Activated naive CD8-positive, alpha-beta T cell (primary cell): ENCODE results near the gene COX5B.
"Not testable (repeated sequence)": the region's sequence is repeated elsewhere in the genome, so short reads cannot be mapped to it uniquely, and the experiment has no call there.

Experiments
- H3K27ac Mint-ChIP-seq: one replicate; pipeline ENCODE4 v1.8.0; 2021; ENCODE audit warnings: mixed read lengths
- H3K27me3 Mint-ChIP-seq: one replicate; pipeline ENCODE4 v1.8.0; 2021; ENCODE audit warnings: mixed read lengths
- H3K36me3 Mint-ChIP-seq: one replicate; pipeline ENCODE4 v1.8.0; 2021; ENCODE audit warnings: mixed read lengths
- H3K4me1 Mint-ChIP-seq: one replicate; pipeline ENCODE4 v1.8.0; 2021; ENCODE audit warnings: low read depth, mixed read lengths
- H3K4me3 Mint-ChIP-seq: one replicate; pipeline ENCODE4 v1.8.0; 2021; ENCODE audit warnings: mild to moderate bottlenecking, mixed read lengths
- H3K9me3 Mint-ChIP-seq: one replicate; pipeline ENCODE4 v1.8.0; 2021; ENCODE audit warnings: low read depth, mixed read lengths

The COX5B gene

DNA sequence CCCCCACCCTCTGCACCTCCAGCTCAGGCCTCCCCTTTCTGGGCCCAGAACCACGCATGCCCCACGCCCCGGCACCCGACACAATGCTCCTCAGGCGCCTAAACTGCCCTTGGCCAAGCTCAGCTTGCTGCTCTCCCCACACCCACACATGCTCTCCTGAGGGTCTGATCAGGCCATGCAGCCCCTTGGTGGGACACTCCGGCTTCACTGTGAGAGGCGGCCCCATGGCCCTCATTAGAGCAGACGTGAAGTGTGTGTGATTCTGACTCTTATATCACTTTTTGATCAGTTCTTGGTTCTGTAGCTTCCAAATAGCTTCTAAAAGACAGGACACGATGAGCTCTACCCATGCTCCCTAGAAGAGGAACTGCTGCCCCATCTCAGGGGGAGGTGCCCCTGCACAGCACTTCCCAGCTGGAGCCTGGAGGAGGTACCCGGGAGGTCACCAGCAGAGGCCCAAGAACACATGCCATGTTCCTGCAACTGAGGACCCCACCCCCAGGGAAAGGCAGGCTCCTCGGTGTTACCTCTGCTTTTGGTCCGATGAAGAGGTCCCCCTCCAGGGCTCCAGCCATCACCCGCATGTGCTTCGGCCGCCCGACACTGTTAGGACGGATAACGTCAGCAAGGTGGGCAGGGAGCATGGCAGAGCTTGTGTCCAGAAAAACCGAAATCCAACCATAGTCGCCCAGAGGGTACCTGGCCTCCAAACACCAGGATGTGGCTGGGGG, 14.3 kb downstream of the COX5B start:
- peaks cover under 1% of the 10 kb centered on the region for H3K36me3 Mint-ChIP-seq
- no peaks in the 10 kb centered on the region for H3K9me3 Mint-ChIP-seq
- H3K4me3 Mint-ChIP-seq: no peak overlapping the region

DNA sequence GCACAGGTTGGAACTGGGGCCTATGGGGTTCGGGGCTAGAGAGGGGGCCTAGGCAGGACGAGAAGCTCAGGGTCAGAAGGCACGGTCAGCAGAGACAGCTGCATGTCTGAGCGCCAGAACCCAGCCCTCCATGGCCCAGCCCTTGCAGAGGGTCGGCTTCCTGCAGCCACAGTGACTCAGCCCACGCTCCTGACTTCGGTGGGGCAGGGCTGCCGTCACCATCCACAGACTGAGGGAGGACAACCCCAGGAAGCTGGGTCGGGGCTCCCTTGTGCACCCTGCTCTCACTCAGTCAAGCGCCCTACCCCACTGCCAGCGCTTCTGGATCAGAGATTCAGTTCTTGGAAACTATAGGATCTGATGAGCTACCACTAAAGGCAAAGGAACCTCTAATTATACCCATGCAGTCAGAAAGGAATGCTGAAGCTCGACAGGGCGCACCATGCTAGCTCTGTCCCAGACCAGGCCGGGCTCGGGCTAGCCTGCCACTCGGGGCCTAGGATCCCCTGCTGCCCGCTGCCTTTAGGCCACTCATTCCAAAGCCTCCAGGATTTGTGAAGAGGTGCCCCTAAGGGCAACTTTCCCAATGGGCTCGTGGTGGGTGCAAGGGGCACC, 15.0 kb downstream of the COX5B start:
- no peaks in the 10 kb centered on the region for H3K9me3 Mint-ChIP-seq
- no peaks in the 10 kb centered on the region for H3K27me3 Mint-ChIP-seq
- peak overlapping the region; percentile 96 for H3K4me3 Mint-ChIP-seq
- no peaks in the 10 kb centered on the region for H3K36me3 Mint-ChIP-seq
- peaks cover 25% of the 10 kb centered on the region for H3K4me1 Mint-ChIP-seq
- no peak overlapping the region for H3K27ac Mint-ChIP-seq

More for the DNA sequence above, 14.3 kb downstream of the COX5B start:
- no peaks in the 10 kb centered on the region for H3K27me3 Mint-ChIP-seq
- H3K4me1 Mint-ChIP-seq: peaks cover 24% of the 10 kb centered on the region
- H3K27ac Mint-ChIP-seq: peak overlapping the region; percentile 34

DNA sequence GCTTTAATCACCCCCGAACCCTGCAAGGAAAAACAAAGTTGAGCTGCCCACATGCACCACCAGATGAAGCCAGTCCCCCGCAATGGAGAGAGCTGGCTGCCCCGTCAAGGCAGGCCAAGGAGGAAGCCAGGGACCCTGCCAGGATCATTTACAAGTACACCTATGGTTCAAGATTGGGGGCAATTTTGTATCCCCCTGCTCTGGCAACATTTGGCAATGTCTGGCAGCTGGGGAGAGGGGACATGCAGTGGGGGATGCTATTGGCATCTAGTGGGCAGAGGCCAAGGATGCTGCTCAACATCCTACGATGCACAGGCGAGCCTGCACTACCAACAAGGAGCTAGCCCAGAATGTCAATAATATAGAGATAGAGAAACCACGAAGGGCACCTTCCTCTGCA, 16.1 kb downstream of the COX5B start:
- peaks cover 27% of the 10 kb centered on the region for H3K4me1 Mint-ChIP-seq

DNA sequence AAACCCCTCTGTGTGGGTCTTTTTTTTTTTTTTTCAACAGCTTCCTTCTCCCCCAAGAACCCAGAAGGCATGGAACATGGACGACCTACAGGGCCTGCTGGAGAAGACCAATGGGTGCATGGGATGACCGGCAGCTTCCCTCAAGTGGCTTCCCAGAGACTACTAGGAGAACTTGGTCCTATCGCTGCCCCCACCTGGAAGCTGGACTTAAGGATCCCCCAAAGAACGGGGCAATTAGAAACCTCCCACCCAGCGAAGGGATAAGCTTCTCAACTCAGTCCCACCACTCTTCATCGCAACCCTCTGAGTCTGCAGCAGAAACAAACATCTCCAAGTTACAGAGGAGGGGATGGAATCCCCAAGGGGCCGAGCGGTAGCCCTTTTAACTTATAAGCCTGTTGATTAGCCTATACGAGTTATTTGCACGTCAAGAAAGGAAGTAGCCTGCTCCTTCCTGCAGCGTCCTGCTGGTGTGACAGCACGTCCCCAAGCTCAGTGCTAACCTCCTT, 16.6 kb downstream of the COX5B start:
- H3K9me3 Mint-ChIP-seq: no peaks in the 10 kb centered on the region
- H3K4me1 Mint-ChIP-seq: peaks cover 27% of the 10 kb centered on the region
- peaks cover 2% of the 10 kb centered on the region for H3K36me3 Mint-ChIP-seq
- peak overlapping the region; percentile 96 for H3K4me3 Mint-ChIP-seq
- no peaks in the 10 kb centered on the region for H3K27me3 Mint-ChIP-seq
- peak overlapping the region; percentile 100 for H3K27ac Mint-ChIP-seq

More for the DNA sequence above, 16.1 kb downstream of the COX5B start:
- H3K27me3 Mint-ChIP-seq: no peaks in the 10 kb centered on the region
- peaks cover 2% of the 10 kb centered on the region for H3K36me3 Mint-ChIP-seq
- H3K9me3 Mint-ChIP-seq: no peaks in the 10 kb centered on the region
- H3K4me3 Mint-ChIP-seq: peak overlapping the region; percentile 96
- H3K27ac Mint-ChIP-seq: peak overlapping the region; percentile 100

DNA sequence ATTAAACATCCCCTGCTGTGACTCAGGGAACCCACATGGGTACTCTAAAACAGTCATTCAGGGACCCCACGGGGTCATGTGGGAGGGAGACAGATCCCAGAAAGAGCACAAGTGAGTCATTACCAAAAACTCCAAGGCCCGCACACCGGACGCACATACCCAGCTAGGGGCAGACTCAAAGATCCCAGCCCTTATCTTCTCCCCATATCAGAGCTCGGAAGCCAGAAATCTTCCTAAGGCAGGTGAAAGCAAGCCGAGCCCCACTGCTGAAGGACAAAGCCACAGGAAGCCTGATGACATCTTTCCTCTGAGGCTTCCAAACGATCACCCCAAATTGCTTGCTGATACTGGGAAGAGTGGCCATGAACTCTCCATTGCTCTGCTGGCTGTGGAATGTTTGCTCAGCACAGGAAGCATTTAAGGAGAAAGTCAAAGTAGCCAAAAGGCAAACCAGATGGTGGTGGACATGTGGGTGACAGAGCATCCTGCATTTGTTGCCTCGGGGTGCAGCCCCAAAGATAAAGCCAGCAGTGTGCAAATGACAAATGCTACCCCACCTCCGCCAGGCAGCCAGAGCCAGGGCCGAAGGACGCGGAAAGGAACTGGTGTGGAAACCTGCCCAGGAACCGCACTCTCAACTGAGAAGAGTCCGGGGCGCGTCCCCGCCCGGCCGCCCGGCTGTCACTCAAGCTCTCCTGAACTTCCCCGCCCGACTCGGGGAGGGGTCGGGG, 17.2 kb downstream of the COX5B start:
- no peaks in the 10 kb centered on the region for H3K9me3 Mint-ChIP-seq
- peak overlapping the region; percentile 96 for H3K4me3 Mint-ChIP-seq
- peaks cover 27% of the 10 kb centered on the region for H3K4me1 Mint-ChIP-seq
- H3K36me3 Mint-ChIP-seq: peaks cover 4% of the 10 kb centered on the region
- H3K27ac Mint-ChIP-seq: peak overlapping the region; percentile 100
- H3K27me3 Mint-ChIP-seq: no peaks in the 10 kb centered on the region

DNA sequence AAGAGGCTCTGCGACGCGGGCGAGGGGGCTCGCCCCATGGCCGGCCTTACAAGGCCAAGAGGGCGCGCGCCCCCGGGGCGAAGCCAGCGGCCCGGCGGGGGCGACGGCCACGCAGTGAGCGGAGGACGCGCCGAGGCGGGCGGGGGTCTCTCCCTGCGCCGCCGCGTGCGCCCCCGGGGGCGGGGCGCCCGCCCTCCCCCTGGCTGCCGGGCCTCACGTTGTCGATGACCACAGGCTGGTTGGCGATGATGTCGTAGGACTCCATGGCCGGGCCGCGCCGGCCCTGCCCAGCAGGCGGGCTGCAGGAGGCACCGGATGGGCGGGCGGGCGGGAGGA, 17.7 kb downstream of the COX5B start:
- Mint-ChIP-seq H3K4me1 (peaks cover 27% of the 10 kb centered on the region), H3K9me3 (no peaks in the 10 kb centered on the region), H3K4me3 (peak overlapping the region; percentile 96), H3K36me3 (peaks cover 4% of the 10 kb centered on the region), H3K27me3 (no peaks in the 10 kb centered on the region), H3K27ac (no peak overlapping the region)

DNA sequence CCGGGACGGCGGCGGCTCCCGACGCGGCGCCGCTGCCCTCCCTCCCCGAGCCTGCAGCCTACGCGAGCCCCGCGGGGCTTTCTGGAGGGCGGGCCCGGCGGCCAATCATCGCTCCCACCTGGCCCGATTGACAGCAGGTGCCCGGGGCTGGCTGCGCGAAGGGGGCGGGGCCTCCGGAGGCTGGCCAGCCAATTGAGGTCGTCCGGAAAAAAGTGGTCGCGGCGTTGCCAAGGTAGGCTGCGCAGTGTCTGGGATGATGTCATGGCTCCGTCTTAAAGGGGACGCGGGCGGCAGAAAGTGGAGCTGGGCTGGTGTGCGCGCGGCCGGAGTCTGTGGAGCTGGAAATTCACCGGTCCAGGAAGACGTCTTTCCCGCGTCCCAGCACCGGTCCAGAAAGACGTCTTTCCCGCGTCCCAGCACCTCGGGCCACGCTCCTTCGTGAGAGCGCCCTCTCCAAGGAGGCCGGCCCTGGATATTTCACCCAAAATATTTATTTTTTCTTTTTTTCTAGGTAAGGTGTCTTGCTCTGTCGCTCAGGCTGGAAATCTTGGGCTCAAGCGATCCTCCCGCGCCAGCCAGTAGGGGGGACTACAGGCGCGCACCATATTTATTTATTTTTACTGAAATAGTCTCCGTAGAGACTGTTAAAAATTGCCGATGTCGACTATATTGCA, 18.2 kb downstream of the COX5B start, which contains the start of gene ACTR1B:
TSS of gene ACTR1B (minus strand) at position 83 of the 674 bp plus-strand sequence. CDS start 154 bp downstream, outside the sequence.
- Mint-ChIP-seq H3K4me1 (peaks cover 27% of the 10 kb centered on the region), H3K27ac (peak within 1 kb of the TSS; percentile 100), H3K4me3 (peak within 1 kb of the TSS; percentile 96), H3K27me3 (no peaks in the 10 kb centered on the region), H3K9me3 (no peaks in the 10 kb centered on the region), H3K36me3 (peaks cover 4% of the 10 kb centered on the region)

DNA sequence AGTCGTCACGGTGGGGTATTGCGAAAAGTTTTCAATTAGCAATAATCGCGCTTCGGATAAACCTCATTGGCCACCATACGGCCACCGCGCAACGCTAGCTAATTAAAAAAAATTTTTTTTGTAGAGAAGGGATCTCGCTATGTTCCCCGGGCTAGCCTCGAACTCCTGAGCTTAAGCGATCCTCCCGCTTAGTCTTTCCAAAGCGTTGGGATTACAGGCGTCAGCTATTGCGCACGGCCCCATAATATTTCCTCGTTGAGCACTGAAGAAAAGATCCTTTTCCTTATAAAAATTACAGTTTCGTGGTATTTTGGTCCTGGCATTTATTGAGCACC, 18.7 kb downstream of the COX5B start:
- Mint-ChIP-seq H3K4me3 (peak overlapping the region; percentile 93), H3K27me3 (no peaks in the 10 kb centered on the region), H3K27ac (peak overlapping the region; percentile 95), H3K9me3 (no peaks in the 10 kb centered on the region), H3K36me3 (peaks cover 4% of the 10 kb centered on the region), H3K4me1 (peaks cover 27% of the 10 kb centered on the region)

DNA sequence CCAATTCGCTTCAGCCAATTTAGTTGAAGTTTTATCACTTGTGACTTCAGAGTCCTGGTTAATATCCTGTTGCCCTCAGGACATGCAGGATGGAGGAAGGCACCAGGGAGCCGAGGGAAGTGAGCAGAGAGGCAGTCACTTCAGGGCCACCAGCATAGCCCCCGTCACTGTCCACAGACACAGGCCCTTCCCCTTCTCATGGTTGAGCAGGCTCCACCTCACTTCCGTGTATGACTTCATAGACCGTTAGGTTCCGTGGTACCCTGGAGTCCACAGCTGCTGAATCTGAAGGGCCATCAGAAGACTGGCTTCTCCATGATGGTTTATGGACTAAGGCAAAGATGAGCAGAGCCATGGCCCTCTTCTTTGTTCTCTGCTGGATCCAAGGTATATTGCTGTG, 23.6 kb downstream of the COX5B start, which contains the start of gene C2orf92:
TSS of gene C2orf92 (plus strand) at position 266 of the 400 bp plus-strand sequence. CDS start at position 342, 76 bp downstream.
- Mint-ChIP-seq H3K36me3 (peaks cover 4% of the 10 kb centered on the region), H3K27me3 (no peaks in the 10 kb centered on the region), H3K27ac (no peak within 1 kb of the TSS), H3K4me3 (no peak within 1 kb of the TSS), H3K9me3 (no peaks in the 10 kb centered on the region), H3K4me1 (peaks cover 23% of the 10 kb centered on the region)

DNA sequence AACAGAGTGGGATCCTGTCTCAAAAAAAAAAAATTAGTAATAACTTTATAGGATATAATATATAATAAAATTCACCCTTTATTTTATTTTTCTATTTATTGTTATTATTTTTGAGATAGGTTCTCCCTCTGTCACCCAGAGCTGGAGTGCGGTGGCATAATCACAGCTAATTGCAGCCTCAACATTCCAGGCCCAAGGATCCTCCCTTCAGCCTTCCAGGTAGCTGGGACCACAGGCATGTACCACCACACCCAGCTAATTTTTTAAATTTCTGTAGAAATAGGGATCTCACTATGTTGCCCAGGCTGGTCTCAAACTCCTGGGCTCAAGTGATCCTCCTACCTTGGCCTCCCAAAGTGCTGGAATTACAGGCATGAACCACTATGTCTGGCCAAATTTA, 24.6 kb downstream of the COX5B start:
- Mint-ChIP-seq H3K27me3 (no peaks in the 10 kb centered on the region), H3K4me3 (no peak overlapping the region), H3K27ac (no peak overlapping the region), H3K9me3 (no peaks in the 10 kb centered on the region), H3K36me3 (peaks cover 4% of the 10 kb centered on the region), H3K4me1 (peaks cover 16% of the 10 kb centered on the region)

DNA sequence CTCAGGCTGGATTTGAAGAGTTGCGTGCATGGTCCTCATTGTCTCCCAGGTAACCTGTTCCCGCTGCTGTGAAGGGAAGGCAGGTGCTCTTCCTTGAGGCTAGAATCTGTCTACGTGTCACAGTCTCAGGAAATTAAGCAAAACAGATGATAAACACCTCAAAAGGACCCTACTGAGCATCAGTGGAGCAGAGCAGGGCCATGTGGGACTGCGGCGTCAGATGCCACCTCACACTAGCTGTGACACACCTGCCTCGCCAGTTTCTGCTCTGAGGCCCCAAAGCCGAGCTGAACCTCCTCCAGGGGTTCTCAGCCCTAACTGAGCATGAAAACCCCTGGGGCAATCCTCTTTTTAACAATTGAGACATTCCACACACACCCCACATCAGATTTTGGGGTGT, 25.7 kb downstream of the COX5B start:
- no peaks in the 10 kb centered on the region for H3K9me3 Mint-ChIP-seq
- H3K27me3 Mint-ChIP-seq: no peaks in the 10 kb centered on the region
- H3K27ac Mint-ChIP-seq: no peak overlapping the region
- H3K4me3 Mint-ChIP-seq: no peak overlapping the region
- peaks cover 16% of the 10 kb centered on the region for H3K4me1 Mint-ChIP-seq
- peaks cover 4% of the 10 kb centered on the region for H3K36me3 Mint-ChIP-seq

DNA sequence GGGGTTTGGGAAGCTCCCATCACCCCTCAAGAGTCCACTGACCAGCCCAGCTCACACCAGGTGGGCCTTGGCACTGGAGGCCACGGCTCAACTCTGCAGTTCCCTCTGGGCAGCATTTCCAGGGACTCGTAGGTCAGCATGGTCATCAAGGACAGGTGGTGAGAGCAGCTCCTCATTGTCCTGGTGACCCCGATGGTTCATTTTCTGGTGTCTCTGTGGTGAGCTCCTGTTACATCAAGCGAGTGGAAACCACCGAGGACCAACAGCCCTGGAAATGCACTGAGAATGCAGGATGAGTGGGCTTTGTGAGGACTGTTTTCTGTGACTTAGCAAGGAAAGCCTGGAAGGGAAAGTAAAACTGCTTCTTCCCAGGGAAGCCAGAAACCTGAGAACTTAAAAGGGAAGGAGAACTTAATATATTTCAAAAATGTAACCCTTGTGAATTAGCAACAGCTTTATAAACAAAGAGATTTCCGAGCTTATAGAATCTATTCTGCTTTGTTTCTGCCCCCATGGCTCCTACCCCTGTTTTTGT, 26.8 kb downstream of the COX5B start:
- H3K27ac Mint-ChIP-seq, H3K4me3 Mint-ChIP-seq, H3K36me3 Mint-ChIP-seq, H3K9me3 Mint-ChIP-seq, H3K27me3 Mint-ChIP-seq: not testable (repeated sequence)
- H3K4me1 Mint-ChIP-seq: peaks cover 19% of the 10 kb centered on the region

DNA sequence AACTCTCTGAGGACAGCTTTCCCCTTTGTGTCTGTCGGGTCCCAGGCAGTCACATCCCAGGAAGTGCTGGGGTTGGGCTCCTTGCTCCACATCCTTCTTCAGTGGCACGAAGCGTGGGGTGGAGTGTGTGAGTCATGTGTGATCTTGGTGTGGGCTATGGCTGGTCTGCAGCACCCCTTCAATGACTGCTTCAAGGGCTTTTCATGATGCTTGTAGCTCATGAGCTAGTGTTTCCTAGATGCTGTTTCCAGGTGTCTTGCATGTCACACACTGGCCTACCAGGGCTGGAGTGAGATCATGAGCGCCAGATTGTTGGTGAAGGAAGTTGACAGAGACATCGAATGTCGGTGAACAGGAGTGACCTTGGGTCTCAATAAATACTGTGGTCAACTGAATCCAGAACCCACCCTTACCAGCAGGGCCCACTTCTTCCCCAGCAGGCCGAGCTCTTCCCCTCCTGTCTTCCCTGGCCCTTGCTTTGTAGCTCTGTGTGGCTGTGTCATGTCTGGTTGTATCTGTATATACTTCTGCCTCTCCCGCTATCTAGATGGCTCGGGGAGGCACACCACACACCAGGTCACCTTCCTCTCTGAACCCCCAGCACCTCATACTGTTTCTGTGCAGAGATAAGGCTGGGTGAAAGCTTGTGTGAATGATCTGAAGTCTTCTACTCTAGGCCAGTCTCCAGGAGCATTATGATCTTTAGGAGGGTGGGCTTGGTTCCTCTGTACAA, 27.5 kb downstream of the COX5B start:
- Mint-ChIP-seq H3K27ac (peak overlapping the region; percentile 70), H3K4me1 (peaks cover 21% of the 10 kb centered on the region), H3K4me3 (peak overlapping the region; percentile 18)

DNA sequence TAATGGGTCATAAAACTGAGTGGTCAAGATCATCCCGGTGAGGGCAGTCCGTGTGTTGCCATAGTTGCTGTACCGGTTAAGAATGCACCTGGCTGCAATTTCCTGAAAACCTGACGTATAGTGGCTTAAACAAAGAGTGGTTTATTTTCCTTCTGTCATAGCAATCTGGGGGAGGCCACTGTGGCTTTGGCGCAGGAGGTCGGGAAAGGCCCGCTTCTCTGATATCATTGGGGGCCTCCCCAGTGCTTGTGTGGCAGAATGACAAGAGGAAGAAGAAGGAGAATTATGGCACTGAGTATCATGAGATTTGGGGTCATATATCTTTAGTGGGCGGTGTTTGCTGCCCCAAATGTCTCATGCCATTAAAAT, 28.0 kb downstream of the COX5B start:
- no peaks in the 10 kb centered on the region for H3K9me3 Mint-ChIP-seq
- H3K36me3 Mint-ChIP-seq: peaks cover 3% of the 10 kb centered on the region
- peak overlapping the region; percentile 18 for H3K4me3 Mint-ChIP-seq
- H3K27me3 Mint-ChIP-seq: no peaks in the 10 kb centered on the region
- peak overlapping the region; percentile 70 for H3K27ac Mint-ChIP-seq
- H3K4me1 Mint-ChIP-seq: peaks cover 21% of the 10 kb centered on the region

More for the DNA sequence above, 27.5 kb downstream of the COX5B start:
- Mint-ChIP-seq H3K27me3 (no peaks in the 10 kb centered on the region), H3K36me3 (peaks cover 3% of the 10 kb centered on the region), H3K9me3 (no peaks in the 10 kb centered on the region)
